CD14-positive monocyte (primary cell): Measurements from ENCODE around the gene RACK1. TPM values are rescaled to one million over a fixed set of nuclear protein-coding genes. Genes with fewer than 3 reads are reported as not detected.

Experiments used
- DNase-seq, 3 donors: peaks; one replicate each; pipeline ENCODE4 v3.0.0-alpha.2; 2011 to 2022
- H2AFZ ChIP-seq: 2 replicates; pipeline ENCODE4 v1.6.0; 2012; ENCODE audit warnings: mild to moderate bottlenecking, low read depth, low read length, inconsistent platforms; ENCODE audit not compliant: insufficient read depth, poor library complexity, severe bottlenecking
- H3K27ac ChIP-seq, 2 donors: 1 replicate in 1 of 2; 2 replicates in 1 of 2; pipeline ENCODE4 v1.5.1; 2012 to 2013; ENCODE audit warnings: low read length in 2 of 2, control low read depth in 1 of 2, inconsistent platforms in 1 of 2, low read depth in 1 of 2, mild to moderate bottlenecking in 1 of 2
- H3K27me3 ChIP-seq, 2 donors: one replicate each; pipeline versions ENCODE4 v1.6.0 to v1.6.1; 2011 to 2013; ENCODE audit warnings: low read length in 2 of 2; ENCODE audit not compliant: control insufficient read depth in 2 of 2, insufficient read depth in 2 of 2
- H3K36me3 ChIP-seq, 2 donors: replicated peaks in 1 of 2; 1 replicate in 1 of 2; 2 replicates in 1 of 2; pipeline versions ENCODE4 v1.5.1 to v1.6.1; 2012 to 2013; ENCODE audit warnings: low read length in 2 of 2, control low read depth in 1 of 2, inconsistent platforms in 1 of 2, mild to moderate bottlenecking in 1 of 2; ENCODE audit not compliant: insufficient read depth in 2 of 2, control insufficient read depth in 1 of 2
- H3K4me1 ChIP-seq, 2 donors: 1 replicate in 1 of 2; 2 replicates in 1 of 2; pipeline versions ENCODE4 v1.5.1 to v1.6.1; 2012 to 2013; ENCODE audit warnings: low read length in 2 of 2, control low read depth in 1 of 2, inconsistent platforms in 1 of 2, mild to moderate bottlenecking in 1 of 2, moderate library complexity in 1 of 2; ENCODE audit not compliant: insufficient read depth in 2 of 2, control insufficient read depth in 1 of 2
- H3K4me2 ChIP-seq: replicated peaks from 2 replicates; pipeline ENCODE3; 2012; ENCODE audit warnings: low read length, moderate library complexity, mild to moderate bottlenecking; ENCODE audit not compliant: poor library complexity, severe bottlenecking; ENCODE audit errors: extremely low read depth
- H3K4me3 ChIP-seq, 3 experiments: fragments of 200-600 bp in 1 of 3; sonication (generic) in 1 of 3; replicated peaks in 1 of 3; 1 replicate in 2 of 3; 2 replicates in 1 of 3; pipeline ENCODE4 v1.5.1; 2011 to 2013; ENCODE audit warnings: low read length in 3 of 3, mild to moderate bottlenecking in 3 of 3, control low read depth in 2 of 3, low read depth in 2 of 3, inconsistent platforms in 1 of 3, moderate library complexity in 1 of 3
- H3K79me2 ChIP-seq: 2 replicates; pipeline ENCODE4 v1.6.0; 2012; ENCODE audit warnings: mild to moderate bottlenecking, control low read depth, inconsistent platforms, low read length, moderate library complexity; ENCODE audit not compliant: insufficient read depth
- H3K9ac ChIP-seq: 2 replicates; pipeline ENCODE4 v1.6.0; 2017; ENCODE audit warnings: low read length, mild to moderate bottlenecking; ENCODE audit not compliant: insufficient read depth, poor library complexity, severe bottlenecking
- H3K9me3 ChIP-seq, 2 donors: replicated peaks in 1 of 2; 1 replicate in 1 of 2; 2 replicates in 1 of 2; pipeline versions ENCODE4 v1.5.1 to v1.6.1; 2012 to 2013; ENCODE audit warnings: low read length in 2 of 2, control low read depth in 1 of 2; ENCODE audit not compliant: control insufficient read depth in 1 of 2, insufficient read depth in 1 of 2
- H4K20me1 ChIP-seq: 2 replicates; pipeline ENCODE4 v1.6.0; 2012; ENCODE audit warnings: mild to moderate bottlenecking, low read length, control low read depth, moderate library complexity; ENCODE audit not compliant: insufficient read depth
- H3K27ac Mint-ChIP-seq, 7 donors: one replicate each; pipeline ENCODE4 v1.8.0; 2020; ENCODE audit warnings: mild to moderate bottlenecking in 7 of 7, mixed read lengths in 7 of 7, moderate library complexity in 6 of 7, inconsistent platforms in 2 of 7
- H3K27me3 Mint-ChIP-seq, 3 donors: one replicate each; pipeline ENCODE4 v1.8.0; 2021 to 2022; ENCODE audit warnings: low read depth in 3 of 3, mild to moderate bottlenecking in 3 of 3, mixed read lengths in 3 of 3, moderate library complexity in 3 of 3, inconsistent platforms in 1 of 3
- H3K36me3 Mint-ChIP-seq, 2 donors: one replicate each; pipeline ENCODE4 v1.8.0; 2020; ENCODE audit warnings: mixed read lengths in 2 of 2, inconsistent platforms in 1 of 2, mild to moderate bottlenecking in 1 of 2
- H3K4me1 Mint-ChIP-seq: one replicate; pipeline ENCODE4 v1.8.0; 2020; ENCODE audit warnings: mild to moderate bottlenecking, mixed read lengths
- H3K4me3 Mint-ChIP-seq, 2 donors: one replicate each; pipeline ENCODE4 v1.8.0; 2020; ENCODE audit warnings: mild to moderate bottlenecking in 2 of 2, mixed read lengths in 2 of 2, moderate library complexity in 1 of 2
- H3K9me3 Mint-ChIP-seq, 7 donors: one replicate each; pipeline ENCODE4 v1.8.0; 2020 to 2022; ENCODE audit warnings: mixed read lengths in 7 of 7, mild to moderate bottlenecking in 6 of 7, moderate library complexity in 6 of 7, inconsistent platforms in 2 of 7
- CTCF ChIP-seq: fragments of 200-600 bp; IDR thresholded peaks from one replicate; pipeline ENCODE4 v1.8.0; 2022; ENCODE audit warnings: antibody characterized with exemption, mild to moderate bottlenecking
- WGBS: methylation state at CpG from one replicate; pipeline ENCODE4 v1.1.5; 2013; ENCODE audit warnings: missing lambda C conversion rate; ENCODE audit not compliant: insufficient coverage; 5-methylcytosine and 5-hydroxymethylcytosine counted together
- intact Hi-C, 2 donors: fragments of 100-400 bp; cut with micrococcal nuclease; formaldehyde crosslinking; loops; one replicate each; pipeline versions ENCODE4 v1.15.0 to v1.15.1; 2023
- polyA plus RNA-seq, 3 donors: library from polyadenylated mRNA; depleted of rRNA in 1 of 3; unstranded in 2 of 3; stranded (reverse) in 1 of 3; fragments of 300-500 nt in 2 of 3; fragments of >200 nt in 1 of 3; fragmentation: Illumina TruSeq in 2 of 3; gene quantifications; 1 replicate in 2 of 3; 2 replicates in 1 of 3; pipeline ENCODE4 v1.2.3, GENCODE V29; 2012 to 2021

The RACK1 gene
- polyA plus RNA-seq, 3 donors: 1,150 to 2,356 (median 1,195) TPM

- peaks cover 47% of the 10 kb centered on the region for H3K79me2 ChIP-seq
- peaks cover 80 to 91% of the 10 kb centered on the region in 2 donors for H3K36me3 ChIP-seq
- no peak overlapping the region for H2AFZ ChIP-seq
- H3K27ac Mint-ChIP-seq: peak overlapping the region in 5 of 7 donors; percentile 24 to 76 (median 43)
- peaks cover 0 to 3% (median 0%) of the 10 kb centered on the region in 7 donors for H3K9me3 Mint-ChIP-seq
- H3K9ac ChIP-seq: no peak overlapping the region
- no peaks in the 10 kb centered on the region for H3K27me3 ChIP-seq
- intact Hi-C loops: no loop called here
- H4K20me1 ChIP-seq: peaks cover 84% of the 10 kb centered on the region
- no peak overlapping the region for H3K4me2 ChIP-seq
- H3K9me3 ChIP-seq: no peaks in the 10 kb centered on the region
- no peak for DNase-seq
- H3K4me1 ChIP-seq: peaks cover 16 to 19% of the 10 kb centered on the region in 2 donors
- H3K27ac ChIP-seq: peak overlapping the region in 1 of 2 donors; percentile 12
- H3K4me3 ChIP-seq: no peak overlapping the region
- 100% methylated on average over 4 of the region's 5 CpGs for WGBS
- H3K4me1 Mint-ChIP-seq: peaks cover 21% of the 10 kb centered on the region
- peaks cover 84 to 93% of the 10 kb centered on the region in 2 donors for H3K36me3 Mint-ChIP-seq
- H3K27me3 Mint-ChIP-seq: peaks cover 0 to 2% (median 0%) of the 10 kb centered on the region in 3 donors
- TF ChIP-seq CTCF: no peak
- no peak overlapping the region for H3K4me3 Mint-ChIP-seq
These were observed 5.8 kb downstream of the RACK1 start for GRCh38 chr5:181237729-181238385.

GRCh38 chr5:181236954-181237641 lies 6.6 kb downstream of the RACK1 start:
- no peak overlapping the region for H3K4me3 Mint-ChIP-seq
- Histone ChIP-seq H3K9ac (no peak overlapping the region), H3K36me3 (peaks cover 78 to 97% of the 10 kb centered on the region in 2 donors), H3K27me3 (no peaks in the 10 kb centered on the region), H3K4me2 (no peak overlapping the region), H3K27ac (peak overlapping the region in 1 of 2 donors; percentile 12), H3K4me1 (peaks cover 8 to 11% of the 10 kb centered on the region in 2 donors), H2AFZ (no peak overlapping the region), H3K9me3 (no peaks in the 10 kb centered on the region), H3K4me3 (no peak overlapping the region), H4K20me1 (peaks cover 81% of the 10 kb centered on the region), H3K79me2 (peaks cover 40% of the 10 kb centered on the region)
- H3K9me3 Mint-ChIP-seq: peaks cover 0 to 3% (median 0%) of the 10 kb centered on the region in 7 donors
- no peak for DNase-seq
- H3K4me1 Mint-ChIP-seq: peaks cover 15% of the 10 kb centered on the region
- H3K36me3 Mint-ChIP-seq: peaks cover 82 to 93% of the 10 kb centered on the region in 2 donors
- intact Hi-C loops: no loop called here
- 96% methylated on average over 5 of the region's 10 CpGs for WGBS
- H3K27ac Mint-ChIP-seq: peak overlapping the region in 4 of 7 donors; percentile 12 to 76 (median 34)
- H3K27me3 Mint-ChIP-seq: peaks cover 0 to 2% (median 0%) of the 10 kb centered on the region in 3 donors
- no peak for TF ChIP-seq CTCF
